NCI-H2196 (cell line): ENCODE results near the gene FGF5.
"Not testable (repeated sequence)": the region's sequence is repeated elsewhere in the genome, so short reads cannot be mapped to it uniquely, and the experiment has no call there.

Source experiments
- DNase-seq: peaks from one replicate; lab custom pipeline; 2025; ENCODE audit not compliant: unreplicated experiment; lab: John Stamatoyannopoulos, UW

Gene FGF5, protein sequence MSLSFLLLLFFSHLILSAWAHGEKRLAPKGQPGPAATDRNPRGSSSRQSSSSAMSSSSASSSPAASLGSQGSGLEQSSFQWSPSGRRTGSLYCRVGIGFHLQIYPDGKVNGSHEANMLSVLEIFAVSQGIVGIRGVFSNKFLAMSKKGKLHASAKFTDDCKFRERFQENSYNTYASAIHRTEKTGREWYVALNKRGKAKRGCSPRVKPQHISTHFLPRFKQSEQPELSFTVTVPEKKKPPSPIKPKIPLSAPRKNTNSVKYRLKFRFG

DNA sequence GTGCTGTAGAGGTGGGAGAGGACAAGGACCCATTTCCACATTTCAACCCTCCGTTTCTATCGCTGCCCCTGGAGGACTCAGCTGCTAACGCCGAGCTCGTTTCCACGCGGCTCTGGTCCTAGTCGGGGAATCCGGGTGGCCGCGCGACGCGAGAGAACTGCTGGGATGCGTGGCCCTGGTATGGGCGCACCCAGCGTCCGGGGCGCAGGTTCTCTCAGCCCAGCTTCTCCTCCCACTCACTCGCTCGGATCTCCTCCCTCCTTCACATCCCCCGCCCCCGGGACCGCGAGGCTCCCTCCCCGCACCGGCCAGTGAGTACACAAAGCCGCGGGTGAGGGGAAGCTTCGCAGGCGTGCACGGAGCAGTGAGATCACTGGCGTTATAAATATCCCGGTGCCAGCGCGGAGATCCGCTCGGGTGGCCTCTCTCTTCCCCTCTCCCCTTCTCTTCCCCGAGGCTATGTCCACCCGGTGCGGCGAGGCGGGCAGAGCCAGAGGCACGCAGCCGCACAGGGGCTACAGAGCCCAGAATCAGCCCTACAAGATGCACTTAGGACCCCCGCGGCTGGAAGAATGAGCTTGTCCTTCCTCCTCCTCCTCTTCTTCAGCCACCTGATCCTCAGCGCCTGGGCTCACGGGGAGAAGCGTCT, at the start of gene FGF5:
Gene FGF5, plus strand, starts transcription at position 412 of the 649 bp plus-strand sequence. Its CDS starts 161 bp downstream, at position 573.
- DNase-seq = no peak

DNA sequence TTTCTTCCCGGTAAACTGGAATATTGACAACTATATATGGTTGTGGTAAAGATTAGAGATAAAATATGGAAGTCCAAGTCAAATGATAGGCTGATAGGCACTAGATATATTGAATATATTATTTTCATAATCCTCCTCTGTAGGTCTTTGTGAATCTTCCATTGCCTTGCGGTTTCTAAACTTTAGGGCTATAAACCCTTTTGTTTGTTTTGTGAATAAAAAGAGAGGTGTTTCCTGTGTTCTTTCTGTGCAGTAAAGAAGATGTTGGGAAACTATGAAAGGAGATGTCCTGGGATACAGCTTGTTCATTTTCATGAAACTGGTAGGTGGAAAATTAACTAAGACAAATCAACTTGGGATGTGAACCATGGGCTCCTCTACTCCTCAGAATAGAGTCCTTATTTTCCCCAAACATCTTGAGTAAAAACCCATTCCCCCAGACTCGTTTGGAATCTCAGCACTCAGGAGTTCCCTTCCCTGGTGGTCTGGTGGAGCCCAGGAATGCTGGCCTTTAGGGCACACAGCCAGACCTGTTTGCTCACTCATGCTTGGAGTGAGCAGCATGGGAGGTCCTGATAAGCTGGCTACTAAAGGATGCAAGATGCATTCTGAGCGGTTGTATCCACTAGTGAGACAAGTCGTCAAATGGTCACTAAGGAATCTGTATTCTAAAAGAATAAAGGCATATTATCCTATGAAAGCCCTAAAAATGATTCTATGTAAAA, 47.0 kb upstream of the FGF5 start:
- DNase-seq = no peak

DNA sequence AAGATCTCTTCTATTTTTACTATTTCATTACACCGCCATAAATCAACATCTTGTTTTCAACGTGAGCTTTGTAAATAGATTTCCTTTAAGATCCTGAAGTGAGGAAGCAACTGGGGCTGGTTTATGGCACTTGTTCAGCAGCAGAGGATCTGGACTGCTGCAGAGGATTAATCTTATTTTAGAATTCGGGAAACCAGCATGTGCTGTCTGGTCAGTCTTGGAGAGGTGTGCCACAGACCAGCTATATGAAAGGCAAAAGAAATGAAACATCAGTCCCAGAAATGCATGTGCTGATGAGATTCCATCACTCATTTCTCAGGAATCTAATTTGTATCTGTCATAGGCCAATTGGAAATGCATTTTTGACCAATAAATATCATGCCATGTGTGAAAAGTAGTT, 45.8 kb upstream of the FGF5 start:
- DNase-seq = no peak

DNA sequence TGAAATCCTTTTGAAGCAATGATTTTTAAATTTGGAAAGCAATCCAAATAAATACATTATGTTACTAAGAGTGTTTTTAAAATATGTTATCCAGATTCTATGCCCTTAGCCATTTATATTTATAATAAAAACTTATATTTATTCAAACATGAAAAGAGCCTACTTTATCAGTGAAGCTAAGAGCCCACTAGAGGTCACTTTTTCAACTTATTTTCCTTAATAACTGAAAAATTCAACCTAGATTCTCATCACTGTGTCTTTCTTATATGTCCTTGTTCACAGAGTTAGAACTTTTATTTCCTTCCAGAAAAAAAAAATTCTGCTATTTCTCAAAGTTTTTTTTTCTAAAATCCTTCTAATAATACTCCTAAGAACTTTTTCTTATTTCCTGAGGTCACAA, 45.3 kb upstream of the FGF5 start:
- no peak for DNase-seq

DNA sequence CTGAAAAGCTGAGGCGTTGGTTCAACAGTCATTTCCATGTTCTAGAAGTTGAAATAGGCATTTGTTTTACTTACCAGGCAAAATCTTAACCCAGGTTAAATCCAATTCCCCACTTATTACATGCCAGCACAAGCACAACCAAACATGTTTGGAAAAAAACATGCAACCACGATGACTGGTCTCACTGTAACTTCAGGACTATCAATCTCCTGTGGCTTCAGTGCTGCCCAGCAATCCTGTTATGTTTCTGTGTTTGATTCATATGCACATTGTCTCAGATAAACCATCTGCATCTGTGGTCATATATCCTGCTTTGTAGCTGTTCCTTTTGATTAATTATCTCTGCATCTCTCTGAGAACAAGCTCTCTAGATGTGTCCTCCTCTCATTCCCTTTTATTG, 40.9 kb upstream of the FGF5 start:
- no peak for DNase-seq

DNA sequence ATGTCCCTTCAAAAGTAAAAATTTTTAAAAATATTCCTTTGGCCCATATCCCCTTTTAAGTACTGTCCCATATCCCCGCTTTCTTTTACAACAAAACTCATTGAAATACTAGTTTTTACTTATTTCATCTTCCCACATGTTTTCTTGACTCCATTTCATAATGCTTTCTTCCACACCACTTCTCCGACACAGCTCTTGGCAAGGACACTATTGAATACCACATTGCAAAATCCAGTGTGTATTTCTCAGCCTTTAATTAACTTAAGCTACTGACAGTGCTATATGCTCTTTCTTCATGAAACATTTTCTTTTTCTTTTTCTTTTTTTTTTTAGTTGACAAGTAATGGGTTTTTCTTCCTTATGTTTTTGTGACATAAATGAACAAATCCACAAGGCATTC, 40.4 kb upstream of the FGF5 start:
- no peak for DNase-seq

DNA sequence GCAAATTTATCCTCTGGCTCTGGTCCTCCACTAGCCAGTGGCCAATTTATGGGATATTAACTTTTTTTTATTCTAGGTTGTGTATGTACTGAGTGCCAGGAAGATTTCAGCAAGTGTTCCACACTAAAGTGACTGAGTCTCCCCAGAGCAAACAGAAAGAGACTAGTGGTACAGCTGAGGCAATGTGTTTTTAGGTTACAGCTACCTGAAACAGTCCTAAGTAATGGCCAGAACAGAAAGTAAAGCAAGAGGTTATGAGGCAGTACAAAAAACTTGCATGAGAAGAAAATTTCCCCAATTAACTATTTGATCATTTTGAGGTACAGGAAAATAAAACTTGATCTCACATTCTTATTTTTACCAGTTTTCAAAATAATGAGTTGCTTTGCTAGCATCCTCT, 38.0 kb upstream of the FGF5 start:
- no peak for DNase-seq

DNA sequence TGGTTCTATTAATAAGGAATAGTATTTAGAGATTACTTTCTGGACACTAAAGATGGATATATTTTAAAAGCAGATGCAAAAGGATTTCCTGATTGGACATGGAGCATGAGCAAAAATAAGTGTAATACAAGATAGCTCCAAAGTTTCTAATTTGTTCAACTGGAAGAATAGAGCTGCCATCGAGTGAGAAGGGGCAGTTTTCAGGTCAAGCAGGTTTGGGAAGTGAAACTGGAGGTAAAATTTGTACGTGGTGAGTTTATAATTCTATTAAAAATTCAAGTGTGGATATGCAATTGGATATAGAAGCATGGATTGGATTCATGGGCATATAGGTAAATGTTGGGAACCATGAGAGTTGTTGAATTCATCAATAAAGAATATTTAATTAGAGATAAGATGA, 37.3 kb upstream of the FGF5 start:
- no peak for DNase-seq

DNA sequence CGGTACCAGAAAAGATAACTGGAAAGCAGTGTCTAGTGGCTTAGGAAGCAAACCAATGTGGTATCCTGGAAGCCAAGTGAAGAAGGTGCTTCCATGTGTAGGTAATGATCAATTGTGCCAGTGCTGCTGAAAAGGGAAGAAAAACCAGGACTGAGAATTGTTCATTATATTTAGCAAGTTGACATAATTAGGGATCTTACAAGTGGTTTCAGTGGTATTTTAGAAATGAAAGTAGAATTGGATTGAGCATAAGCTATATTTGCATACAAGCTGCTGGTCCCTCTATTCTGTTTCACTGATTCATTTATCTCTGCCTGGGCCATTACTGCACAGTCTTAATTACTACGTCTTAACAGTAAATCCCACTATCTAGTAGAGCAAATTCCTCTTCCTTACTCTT, 36.9 kb upstream of the FGF5 start:
- no peak for DNase-seq

DNA sequence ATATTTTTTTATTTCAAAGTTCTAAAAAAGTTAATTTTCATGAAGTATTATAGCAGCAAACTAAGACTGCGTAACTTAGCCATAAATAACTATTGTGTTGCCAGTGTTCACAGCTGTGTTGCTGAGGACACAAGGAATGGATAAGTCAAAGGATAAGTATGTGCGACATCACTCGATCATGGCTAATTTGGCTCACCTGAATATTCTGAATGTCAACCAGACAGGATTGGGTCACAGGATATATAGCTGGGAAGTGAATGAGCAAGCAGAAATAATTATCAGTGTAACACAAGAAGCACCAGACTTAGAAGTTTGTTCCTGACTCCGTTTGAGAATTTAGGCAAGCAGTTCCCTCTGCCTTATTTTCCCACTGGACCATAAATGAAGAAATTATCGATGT, 35.3 kb upstream of the FGF5 start:
- DNase-seq = no peak

DNA sequence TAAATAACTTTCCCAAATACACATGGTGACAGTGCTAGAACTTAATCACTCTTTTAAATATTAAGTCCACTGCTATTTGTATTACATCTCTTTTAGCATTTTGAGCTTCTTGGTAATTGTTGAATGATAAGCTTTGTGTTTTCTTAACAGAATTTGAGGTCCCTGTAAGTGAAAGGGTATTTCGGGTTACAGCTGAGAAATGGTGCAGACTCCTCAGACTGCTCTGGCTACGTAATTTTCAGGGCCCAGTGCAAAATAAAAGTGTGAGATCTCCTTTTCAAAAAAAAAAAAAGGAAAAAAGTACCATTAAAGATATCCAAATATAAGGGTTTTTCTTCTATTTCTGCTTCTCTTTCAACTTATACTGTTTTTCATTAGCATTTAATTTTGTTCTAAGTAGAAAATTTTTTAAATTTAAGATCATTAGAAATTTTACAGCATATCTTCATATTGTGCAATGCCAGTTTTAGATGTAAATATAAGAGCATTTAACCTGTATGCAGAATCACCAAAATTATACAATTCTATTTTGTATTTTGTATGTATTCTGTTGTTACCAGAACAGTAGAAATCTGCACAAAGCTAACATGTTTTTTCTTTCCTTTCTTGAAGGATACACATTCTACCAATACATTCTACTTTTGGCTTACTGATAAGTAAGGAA, 33.6 kb upstream of the FGF5 start:
- DNase-seq = no peak

DNA sequence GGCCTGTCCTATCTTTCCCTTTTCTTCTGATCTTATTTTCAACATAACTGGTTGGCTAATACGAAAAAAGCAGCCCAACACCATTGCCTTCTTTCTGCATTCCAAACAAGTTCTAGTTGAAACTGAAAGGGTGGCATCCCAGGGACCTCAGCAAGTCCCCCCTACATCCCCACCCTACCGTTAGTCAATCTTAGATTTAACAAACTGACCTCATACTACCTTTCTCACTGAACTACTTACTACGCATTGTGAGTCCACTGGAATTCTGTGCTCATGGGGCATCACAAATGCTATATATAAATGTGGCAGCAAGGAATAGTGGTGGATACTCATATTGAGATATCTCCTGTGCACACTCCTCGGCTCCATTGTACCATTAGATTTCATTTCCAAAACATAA, 33.1 kb upstream of the FGF5 start:
- no peak for DNase-seq

DNA sequence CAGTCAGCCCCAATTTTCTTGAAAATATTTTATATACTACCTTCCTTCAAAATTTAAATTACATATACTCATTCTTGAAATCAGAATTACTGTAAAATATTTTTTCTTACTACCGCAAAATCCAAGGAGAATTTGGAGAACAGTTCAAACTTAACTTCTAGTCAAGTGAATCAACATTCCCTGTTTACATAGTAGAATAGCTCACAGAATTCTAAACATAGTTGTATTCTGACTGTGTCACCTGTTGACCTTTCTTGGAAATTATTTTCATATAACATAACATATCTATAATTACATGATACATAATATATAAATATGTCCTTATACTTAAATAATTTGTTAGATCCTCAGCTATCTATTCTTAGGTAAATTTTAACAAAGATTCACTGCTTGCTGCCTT, 31.0 kb upstream of the FGF5 start:
- DNase-seq = no peak

DNA sequence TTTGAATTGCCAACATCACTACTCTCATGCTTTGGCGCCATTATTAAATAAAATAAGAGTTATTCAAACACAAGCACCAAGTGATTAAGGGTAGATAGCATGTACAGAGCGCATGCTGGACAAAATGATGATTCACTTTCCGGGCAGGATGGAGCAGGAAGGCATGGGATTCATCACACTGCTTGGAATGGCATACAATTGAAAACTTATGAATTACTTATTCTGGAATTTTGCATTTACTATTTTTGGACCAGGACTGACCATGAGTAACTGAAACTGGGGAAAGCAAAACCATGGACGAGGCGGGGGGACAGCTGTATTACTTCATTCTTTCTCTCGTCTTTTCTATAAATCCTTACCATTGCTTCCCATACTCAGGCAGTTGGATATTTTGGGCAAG, 28.5 kb upstream of the FGF5 start:
- no peak for DNase-seq

DNA sequence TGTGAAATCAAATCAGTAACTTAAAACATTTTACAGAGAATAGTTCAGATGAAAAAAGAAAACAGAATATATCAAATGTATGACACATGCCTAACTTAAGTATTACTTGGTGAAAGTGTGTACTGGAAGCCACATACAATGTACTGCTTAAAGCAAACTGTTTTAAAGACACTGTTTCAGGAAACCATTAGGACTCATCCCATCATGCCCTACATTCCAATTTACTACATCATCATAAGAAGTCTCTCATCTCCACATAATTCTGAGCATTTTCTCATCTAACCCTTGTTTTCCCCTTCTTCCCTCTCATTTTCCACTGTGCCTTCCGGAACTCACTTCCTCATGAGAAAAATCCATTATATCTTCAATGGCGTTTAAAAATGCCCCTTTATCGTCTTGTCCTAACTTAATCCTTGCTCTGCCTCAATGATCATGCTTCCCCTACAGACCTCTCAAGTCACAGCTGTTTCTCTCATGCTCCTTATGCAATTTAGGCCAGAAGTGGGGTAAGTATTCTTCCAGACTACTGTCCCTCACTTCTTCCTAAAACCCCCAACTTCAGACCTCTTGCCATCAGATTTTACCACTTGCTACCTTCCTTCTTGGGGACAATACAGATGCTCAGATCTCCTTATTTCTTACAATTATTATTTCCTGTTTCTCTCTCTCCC, 26.8 kb upstream of the FGF5 start:
- no peak for DNase-seq

DNA sequence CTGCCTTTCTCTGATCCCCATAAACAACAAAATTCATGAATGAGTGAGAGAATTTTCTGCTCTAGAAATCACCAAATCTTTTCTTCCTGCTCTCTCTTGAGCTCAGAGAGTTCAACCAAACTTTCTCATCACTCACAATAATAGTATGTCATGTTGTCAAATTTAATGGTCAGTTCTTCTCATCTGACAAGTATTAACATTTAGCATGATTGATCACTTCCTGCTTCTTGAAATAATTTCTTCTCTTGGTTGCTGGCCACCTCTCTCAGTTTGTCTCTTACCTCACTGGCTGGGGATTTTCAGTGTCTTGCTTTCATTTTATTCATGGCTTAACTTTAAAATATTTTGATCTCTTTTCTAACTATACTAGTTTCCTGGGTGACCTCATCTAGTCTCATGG, 25.5 kb upstream of the FGF5 start:
- no peak for DNase-seq

DNA sequence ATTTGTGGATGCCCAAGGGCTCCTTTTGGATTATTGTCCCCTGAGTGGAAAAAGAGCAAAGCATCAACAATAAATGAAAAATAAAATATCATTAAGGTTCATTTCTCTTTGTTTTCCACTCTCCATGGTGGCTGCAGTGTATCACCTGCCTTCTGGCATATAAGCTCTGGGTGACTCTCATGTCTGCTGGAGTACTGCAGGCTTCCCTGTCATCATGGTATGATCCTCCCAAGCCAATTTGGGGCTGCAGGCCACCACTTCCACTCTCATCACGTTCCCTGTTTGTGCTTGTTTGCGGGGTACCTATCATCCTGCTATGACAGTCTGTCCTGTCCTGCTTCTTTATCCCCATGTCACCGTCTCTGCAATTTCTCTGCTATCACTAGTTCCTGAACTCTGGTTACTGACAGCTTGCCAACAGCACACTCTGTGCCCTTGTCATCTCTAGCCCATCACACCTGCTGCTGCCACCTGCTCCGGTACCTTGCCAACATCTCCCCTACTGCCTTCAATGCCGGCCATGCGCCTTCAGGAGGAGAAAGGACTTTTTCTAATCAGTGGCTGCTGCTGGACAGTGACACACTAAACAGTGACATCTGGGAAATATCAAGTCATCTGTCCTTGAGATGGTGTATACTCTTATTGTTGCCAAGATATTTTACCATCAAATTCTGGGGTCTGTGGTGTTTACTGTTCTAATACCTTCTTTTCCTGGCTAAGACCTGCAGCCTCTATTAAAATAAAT, 23.0 kb upstream of the FGF5 start:
- no peak for DNase-seq

DNA sequence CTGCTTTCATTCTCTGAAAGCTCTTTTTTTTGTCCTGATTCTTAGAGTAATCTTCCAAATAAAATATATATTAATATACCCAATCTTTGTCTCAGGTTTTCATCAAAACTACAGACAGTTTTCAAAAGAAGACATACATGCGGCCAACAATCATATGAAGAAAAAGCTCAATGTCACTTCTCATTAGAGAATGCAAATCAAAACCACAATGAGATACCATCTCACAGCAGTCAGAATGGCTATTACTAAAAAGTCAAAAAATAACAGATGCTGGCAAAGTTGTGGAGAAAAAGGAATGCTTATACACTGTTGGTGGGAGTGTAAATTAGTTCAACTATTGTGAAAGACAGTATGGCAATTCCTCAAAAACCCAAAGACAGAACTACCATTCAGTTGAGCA, 19.0 kb upstream of the FGF5 start:
- DNase-seq = not testable (repeated sequence)

DNA sequence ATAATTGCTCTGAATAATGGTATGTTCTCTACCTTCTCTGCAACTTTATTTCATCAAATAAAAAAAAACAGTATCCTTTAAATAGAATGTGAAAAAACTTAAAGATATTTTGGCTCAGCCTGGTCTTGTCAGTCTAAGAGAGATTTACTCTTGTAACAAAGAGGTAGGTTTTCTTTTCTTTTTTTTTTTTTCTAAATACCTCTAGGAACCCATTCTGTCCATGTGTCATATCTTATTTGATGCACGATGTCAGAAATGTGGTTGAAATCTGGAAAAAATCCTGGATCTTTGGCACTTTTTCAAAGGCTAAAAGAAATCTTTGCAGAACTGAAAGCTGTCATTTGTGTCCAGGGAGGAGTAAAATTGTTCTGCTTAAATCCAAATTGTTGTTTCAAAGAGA, 17.3 kb upstream of the FGF5 start:
- no peak for DNase-seq

DNA sequence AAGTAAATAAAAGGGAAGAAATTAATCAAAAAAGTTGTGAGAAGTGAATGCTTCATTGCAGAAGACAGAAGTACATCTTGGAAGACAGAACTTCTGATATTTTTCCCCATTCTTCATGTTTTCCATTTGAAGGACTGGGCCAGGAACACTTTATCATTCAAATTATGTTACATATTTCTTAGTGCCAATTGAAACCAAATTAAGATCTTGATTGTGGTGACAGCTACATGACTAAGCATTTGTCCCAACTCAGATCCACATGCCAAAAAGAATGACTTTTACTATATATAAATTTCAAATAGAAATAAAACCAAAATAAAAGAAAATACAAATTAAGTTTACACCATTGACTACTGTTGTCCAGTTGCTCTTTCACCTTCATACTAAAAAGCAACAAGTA, 14.0 kb upstream of the FGF5 start:
- DNase-seq = no peak

DNA sequence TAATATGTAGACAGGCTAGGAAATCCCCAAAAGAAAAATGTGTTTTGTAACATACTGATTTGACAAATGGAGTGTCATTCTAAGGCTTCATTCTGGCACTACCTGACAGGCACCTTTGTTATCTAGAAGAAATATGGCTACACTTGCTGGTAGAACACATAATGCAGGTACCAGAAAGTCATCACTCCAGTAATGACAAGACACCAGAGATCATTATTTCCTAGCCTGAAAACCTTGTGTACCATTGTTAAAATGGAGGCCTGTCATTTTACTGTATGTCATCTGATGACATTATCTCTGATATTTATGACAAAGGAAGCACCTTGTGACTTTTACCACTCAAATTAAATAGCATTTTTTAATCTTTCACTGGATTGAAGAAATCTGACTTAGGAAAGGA, 13.5 kb upstream of the FGF5 start:
- no peak for DNase-seq
